ENCODE results near the gene VIT. TPM values are rescaled to one million over a fixed set of nuclear protein-coding genes. Genes with fewer than 3 reads are reported as not detected.
"Not testable (repeated sequence)": the region's sequence is repeated elsewhere in the genome, so short reads cannot be mapped to it uniquely, and the experiment has no call there.

Gene VIT
- total RNA-seq, 1 donor from 2014 or later: not detected

GRCh38 chr2:36819095-36819711 lies 122.7 kb downstream of the VIT start:
- no peaks in the 10 kb centered on the region for H3K36me3 Mint-ChIP-seq (ENCODE audit: unreplicated experiment)
- DNase-seq: no peak
- peaks cover 6% of the 10 kb centered on the region for H3K4me1 Mint-ChIP-seq (ENCODE audit: low read depth, unreplicated experiment)
- no peak overlapping the region for H3K4me3 Mint-ChIP-seq (ENCODE audit: unreplicated experiment)
- H3K9me3 Mint-ChIP-seq (ENCODE audit: unreplicated experiment): peaks cover 2% of the 10 kb centered on the region
- no peaks in the 10 kb centered on the region for H3K27me3 Mint-ChIP-seq (ENCODE audit: unreplicated experiment)
- no peak overlapping the region for H3K27ac Mint-ChIP-seq (ENCODE audit: unreplicated experiment)
- TF ChIP-seq CTCF (IDR thresholded peaks at IDR 0.05; ENCODE audit: partially characterized antibody, unreplicated experiment): no peak

- peaks cover 3% of the 10 kb centered on the region for H3K9me3 Mint-ChIP-seq (ENCODE audit: unreplicated experiment)
- H3K27me3 Mint-ChIP-seq (ENCODE audit: unreplicated experiment): no peaks in the 10 kb centered on the region
- H3K27ac Mint-ChIP-seq (ENCODE audit: unreplicated experiment): no peak overlapping the region
- H3K36me3 Mint-ChIP-seq (ENCODE audit: unreplicated experiment): no peaks in the 10 kb centered on the region
- H3K4me3 Mint-ChIP-seq (ENCODE audit: unreplicated experiment): no peak overlapping the region
- no peak for TF ChIP-seq CTCF (IDR thresholded peaks at IDR 0.05; ENCODE audit: partially characterized antibody, unreplicated experiment)
- H3K4me1 Mint-ChIP-seq (ENCODE audit: low read depth, unreplicated experiment): peaks cover 10% of the 10 kb centered on the region
- no peak for DNase-seq
These were observed 124.6 kb downstream of the VIT start for GRCh38 chr2:36820942-36821605.

- Mint-ChIP-seq H3K36me3 (ENCODE audit: unreplicated experiment) (no peaks in the 10 kb centered on the region), H3K27me3 (ENCODE audit: unreplicated experiment) (no peaks in the 10 kb centered on the region), H3K9me3 (ENCODE audit: unreplicated experiment) (peaks cover 3% of the 10 kb centered on the region), H3K4me1 (ENCODE audit: low read depth, unreplicated experiment) (peaks cover 10% of the 10 kb centered on the region), H3K27ac (ENCODE audit: unreplicated experiment) (peak overlapping the region; percentile 11), H3K4me3 (ENCODE audit: unreplicated experiment) (no peak overlapping the region)
- no peak for DNase-seq
- TF ChIP-seq CTCF (IDR thresholded peaks at IDR 0.05; ENCODE audit: partially characterized antibody, unreplicated experiment): no peak
These were observed 127.4 kb downstream of the VIT start for GRCh38 chr2:36823862-36824261.

- peaks cover 10% of the 10 kb centered on the region for H3K4me1 Mint-ChIP-seq (ENCODE audit: low read depth, unreplicated experiment)
- H3K9me3 Mint-ChIP-seq (ENCODE audit: unreplicated experiment): peaks cover 3% of the 10 kb centered on the region
- DNase-seq: no peak
- H3K27me3 Mint-ChIP-seq (ENCODE audit: unreplicated experiment): no peaks in the 10 kb centered on the region
- H3K36me3 Mint-ChIP-seq (ENCODE audit: unreplicated experiment): no peaks in the 10 kb centered on the region
- peak overlapping the region; percentile 11 for H3K27ac Mint-ChIP-seq (ENCODE audit: unreplicated experiment)
- no peak for TF ChIP-seq CTCF (IDR thresholded peaks at IDR 0.05; ENCODE audit: partially characterized antibody, unreplicated experiment)
- H3K4me3 Mint-ChIP-seq (ENCODE audit: unreplicated experiment): no peak overlapping the region
These were observed 127.8 kb downstream of the VIT start for GRCh38 chr2:36824273-36824672.

- H3K27me3 Mint-ChIP-seq (ENCODE audit: unreplicated experiment); H3K4me3 Mint-ChIP-seq (ENCODE audit: unreplicated experiment); H3K36me3 Mint-ChIP-seq (ENCODE audit: unreplicated experiment); H3K4me1 Mint-ChIP-seq (ENCODE audit: low read depth, unreplicated experiment); DNase-seq; H3K9me3 Mint-ChIP-seq (ENCODE audit: unreplicated experiment): not testable (repeated sequence)
- peak overlapping the region; percentile 11 for H3K27ac Mint-ChIP-seq (ENCODE audit: unreplicated experiment)
These were observed 128.2 kb downstream of the VIT start for GRCh38 chr2:36824683-36825082.
